ENCODE data around the gene PEX11B.

- TF ChIP-seq SUZ12 (IDR thresholded peaks at IDR 0.05; ENCODE audit: extremely low read depth, insufficient read depth, insufficient read length), result no peak
- no peak for TF ChIP-seq ZNF274 (IDR thresholded peaks at IDR 0.05; ENCODE audit: low read depth, low read length)
Measured at GRCh38 chr1:145965119-145965744, 46.7 kb upstream of the PEX11B start.

Data from NT2/D1 (cell line).